Measurements from ENCODE around the gene PRKCH.

The PRKCH gene

GRCh38 chr14:61474015-61474414, 152.6 kb downstream of the PRKCH start:
- DNase-seq (ENCODE audit: extremely low read depth, low read depth), result no peak
- no peak overlapping the region for H3K4me3 ChIP-seq (replicated peaks; ENCODE audit: low read depth, low read length)
- TF ChIP-seq CTCF (IDR thresholded peaks at IDR 0.05; ENCODE audit: low read depth, low read length, missing control alignments), result no peak

- TF ChIP-seq CTCF (IDR thresholded peaks at IDR 0.05; ENCODE audit: low read depth, low read length, missing control alignments), result no peak
- H3K4me3 ChIP-seq (replicated peaks; ENCODE audit: low read depth, low read length), result no peak overlapping the region
- no peak for DNase-seq (ENCODE audit: extremely low read depth, low read depth)
Measured at GRCh38 chr14:61474701-61475100, 153.3 kb downstream of the PRKCH start.

GRCh38 chr14:61475316-61475715, 153.9 kb downstream of the PRKCH start:
- no peak overlapping the region for H3K4me3 ChIP-seq (replicated peaks; ENCODE audit: low read depth, low read length)
- DNase-seq (ENCODE audit: extremely low read depth, low read depth), result no peak
- peak; percentile 54 for TF ChIP-seq CTCF (IDR thresholded peaks at IDR 0.05; ENCODE audit: low read depth, low read length, missing control alignments)

GRCh38 chr14:61476105-61476753, 154.8 kb downstream of the PRKCH start:
- no peak for DNase-seq (ENCODE audit: extremely low read depth, low read depth)
- no peak overlapping the region for H3K4me3 ChIP-seq (replicated peaks; ENCODE audit: low read depth, low read length)
- no peak for TF ChIP-seq CTCF (IDR thresholded peaks at IDR 0.05; ENCODE audit: low read depth, low read length, missing control alignments)

- peak; percentile 65 for DNase-seq (ENCODE audit: extremely low read depth, low read depth)
- no peak for TF ChIP-seq CTCF (IDR thresholded peaks at IDR 0.05; ENCODE audit: low read depth, low read length, missing control alignments)
- no peak overlapping the region for H3K4me3 ChIP-seq (replicated peaks; ENCODE audit: low read depth, low read length)
Measured at GRCh38 chr14:61476754-61477410, 155.5 kb downstream of the PRKCH start.

- no peak for DNase-seq (ENCODE audit: extremely low read depth, low read depth)
- TF ChIP-seq CTCF (IDR thresholded peaks at IDR 0.05; ENCODE audit: low read depth, low read length, missing control alignments), result no peak
- no peak overlapping the region for H3K4me3 ChIP-seq (replicated peaks; ENCODE audit: low read depth, low read length)
Measured at GRCh38 chr14:61477712-61478462, 156.5 kb downstream of the PRKCH start.
